HL-60 (cell line): Measurements from ENCODE around the gene KIAA0825.

Experiments used
- GABPA ChIP-seq: IDR thresholded peaks from 2 replicates; pipeline ENCODE4 v1.6.1; 2012; ENCODE audit warnings: low read depth
- POLR2AphosphoS5 ChIP-seq: IDR thresholded peaks from 2 replicates; pipeline ENCODE4 v1.6.1; 2012; ENCODE audit warnings: low read depth
- TF ChIP-seq, protein P1 (sequence below): IDR thresholded peaks from one replicate; pipeline ENCODE4 v1.5.1; 2011; ENCODE audit warnings: low read length, control low read depth, inconsistent platforms; ENCODE audit not compliant: insufficient read depth

- TF ChIP-seq, protein P1, sequence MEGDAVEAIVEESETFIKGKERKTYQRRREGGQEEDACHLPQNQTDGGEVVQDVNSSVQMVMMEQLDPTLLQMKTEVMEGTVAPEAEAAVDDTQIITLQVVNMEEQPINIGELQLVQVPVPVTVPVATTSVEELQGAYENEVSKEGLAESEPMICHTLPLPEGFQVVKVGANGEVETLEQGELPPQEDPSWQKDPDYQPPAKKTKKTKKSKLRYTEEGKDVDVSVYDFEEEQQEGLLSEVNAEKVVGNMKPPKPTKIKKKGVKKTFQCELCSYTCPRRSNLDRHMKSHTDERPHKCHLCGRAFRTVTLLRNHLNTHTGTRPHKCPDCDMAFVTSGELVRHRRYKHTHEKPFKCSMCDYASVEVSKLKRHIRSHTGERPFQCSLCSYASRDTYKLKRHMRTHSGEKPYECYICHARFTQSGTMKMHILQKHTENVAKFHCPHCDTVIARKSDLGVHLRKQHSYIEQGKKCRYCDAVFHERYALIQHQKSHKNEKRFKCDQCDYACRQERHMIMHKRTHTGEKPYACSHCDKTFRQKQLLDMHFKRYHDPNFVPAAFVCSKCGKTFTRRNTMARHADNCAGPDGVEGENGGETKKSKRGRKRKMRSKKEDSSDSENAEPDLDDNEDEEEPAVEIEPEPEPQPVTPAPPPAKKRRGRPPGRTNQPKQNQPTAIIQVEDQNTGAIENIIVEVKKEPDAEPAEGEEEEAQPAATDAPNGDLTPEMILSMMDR: no peak
- TF ChIP-seq POLR2AphosphoS5 (no peak), GABPA (no peak)
Measured at GRCh38 chr5:94159144-94159543, 459.3 kb downstream of the KIAA0825 start.
